GM12873 (cell line): ENCODE data around the gene SIGLEC5.
A peak's percentile ranks its signal among the peaks of the same experiment; 100 is the strongest.

Experiments
- CTCF ChIP-seq: IDR thresholded peaks from 2 replicates; pipeline ENCODE4 v1.5.1; 2012; ENCODE audit warnings: low read depth, mild to moderate bottlenecking, moderate library complexity, low read length, control low read depth; ENCODE audit not compliant: insufficient read depth; ENCODE audit errors: missing control alignments

Gene SIGLEC5

GRCh38 chr19:51607077-51607476, 23.1 kb downstream of the SIGLEC5 start:
- TF ChIP-seq CTCF = no peak

- peak; percentile 36 for TF ChIP-seq CTCF
These were observed 27.9 kb downstream of the SIGLEC5 start for GRCh38 chr19:51602189-51602854.

- no peak for TF ChIP-seq CTCF
These were observed 29.1 kb downstream of the SIGLEC5 start for GRCh38 chr19:51600940-51601580.

DNA sequence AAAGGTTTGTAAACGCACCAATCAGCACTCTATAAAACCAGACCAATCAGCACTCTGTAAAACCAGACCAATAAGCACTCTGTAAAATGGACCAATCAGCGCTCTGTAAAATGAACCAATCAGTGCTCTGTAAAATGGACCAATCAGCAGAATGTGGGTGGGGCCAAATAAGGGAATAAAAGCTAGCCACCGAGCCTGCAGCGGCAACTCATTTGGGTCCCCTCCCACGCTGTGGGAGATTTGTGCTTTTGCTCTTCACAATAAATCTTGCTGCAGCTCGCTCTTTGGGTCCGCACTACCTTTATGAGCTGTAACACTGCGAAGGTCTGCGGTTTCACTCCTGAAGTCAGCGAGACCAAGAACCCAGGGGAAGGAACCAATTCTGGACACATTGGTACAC, 31.1 kb downstream of the SIGLEC5 start:
- no peak for TF ChIP-seq CTCF

DNA sequence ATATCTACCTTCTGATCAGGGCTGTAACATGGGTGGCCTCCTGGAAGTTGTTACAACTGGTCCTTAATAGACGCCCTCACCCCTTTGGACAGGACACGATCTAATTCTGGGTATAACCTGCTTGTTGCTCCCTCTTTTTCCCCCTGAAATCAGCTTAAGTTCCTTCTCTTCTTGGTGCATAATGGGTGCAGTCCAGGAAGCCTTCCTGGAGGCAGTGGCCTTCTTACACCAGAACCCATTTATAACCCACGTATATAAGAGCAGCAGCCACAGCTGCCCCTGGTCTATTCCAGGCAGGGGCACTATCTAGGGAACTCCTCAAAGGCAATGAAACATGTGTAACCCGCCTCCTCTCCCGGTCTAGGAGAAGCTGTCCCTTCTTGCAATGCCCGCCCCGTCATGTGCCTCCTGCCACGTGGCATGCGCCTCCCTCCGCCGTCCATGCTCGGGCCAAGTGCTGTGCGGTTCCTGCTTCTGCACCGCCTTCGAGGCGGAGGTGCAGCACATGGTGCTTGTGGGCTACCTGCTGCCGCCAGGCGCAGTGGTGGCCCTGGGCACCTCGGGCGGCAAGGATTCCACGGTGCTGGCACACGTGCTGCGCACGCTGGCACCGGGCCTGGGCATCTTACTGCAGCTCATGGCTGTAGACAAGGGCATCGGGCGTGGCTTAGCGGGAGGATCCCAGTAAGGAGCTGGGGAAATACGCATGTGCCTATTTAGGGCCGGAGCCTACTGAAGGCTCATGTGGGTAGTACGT, 31.9 kb downstream of the SIGLEC5 start:
- no peak for TF ChIP-seq CTCF

- no peak for TF ChIP-seq CTCF
These were observed 34.7 kb downstream of the SIGLEC5 start for GRCh38 chr19:51595190-51596175.

DNA sequence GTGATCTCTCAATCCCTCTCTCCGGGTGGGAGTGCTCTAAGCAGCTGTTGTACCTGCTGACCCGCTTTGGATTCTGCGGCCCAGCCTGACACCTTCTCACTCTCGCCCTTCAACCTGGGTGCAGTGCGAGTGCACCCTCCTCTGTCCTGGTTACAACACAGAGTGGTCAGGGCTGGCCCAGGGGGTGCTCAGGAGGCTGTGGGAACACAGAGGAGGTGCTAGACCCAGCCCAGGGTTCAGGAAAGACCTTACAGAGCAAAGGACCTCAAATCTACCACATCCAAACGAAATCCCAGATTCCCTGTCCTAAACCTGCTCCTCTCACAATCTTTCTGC, 35.5 kb downstream of the SIGLEC5 start:
- TF ChIP-seq CTCF = no peak
